K562 (cell line): Measurements from ENCODE around the gene TNPO2. TPM values are rescaled to one million over a fixed set of nuclear protein-coding genes. Genes with fewer than 3 reads are reported as not detected.

Experiments
- ATAC-seq: fragments of 200-7000 bp; cut with Tn5 transposase; 3 replicates; pipeline ENCODE4 v1.9.1; 2020; ENCODE audit warnings: moderate library complexity
- BruUV-seq: library from RNA; stranded (reverse); fragments of 400-500 nt; replicated peaks from 2 replicates; lab custom pipeline; 2021; lab: Mats Ljungman, UMichigan
- CTCF ChIA-PET: fragments of 300-600 bp; formaldehyde crosslinking; extraction: SDS; loops from one replicate; lab custom pipeline; 2021; ENCODE audit warnings: low intra/inter-chr PET ratio; lab: Yijun Ruan, JAX
- POLR2A ChIA-PET: fragments of 300-600, 350-650 bp; sonication (Branson Sonifier 250); formaldehyde crosslinking; extraction: SDS; loops from one replicate; lab custom pipeline; 2021; ENCODE audit warnings: antibody characterized with exemption, inconsistent platforms; lab: Yijun Ruan, JAX
- DNase-seq, 4 experiments: peaks; one replicate each; pipeline versions ENCODE4 v3.0.0 to v3.0.0-alpha.2; 2011 to 2018; ENCODE audit warnings: low spot score in 3 of 4, mixed read lengths in 3 of 4; ENCODE audit errors: extremely low read depth in 1 of 4
- FAIRE-seq: peaks from 2 replicates; lab custom pipeline; 2011; peaks lifted over from hg19 to GRCh38; lab: Jason Lieb, UNC
- H2AFZ ChIP-seq: 2 replicates; pipeline ENCODE4 v1.6.0; 2011; ENCODE audit warnings: low read depth, low read length, control low read depth, inconsistent platforms
- H3K27ac ChIP-seq: fragments of 200-600 bp; 3 replicates; pipeline ENCODE4 v1.8.0; 2011; ENCODE audit warnings: low read depth, mild to moderate bottlenecking, control low read depth, inconsistent platforms, low read length, moderate library complexity, mixed read lengths; ENCODE audit errors: extremely low read depth
- H3K27me3 ChIP-seq, 2 experiments: fragments of 300-600 bp in 1 of 2; 2 replicates in 1 of 2; 3 replicates in 1 of 2; pipeline versions ENCODE4 v1.6.0 to v1.8.0; 2011; ENCODE audit warnings: inconsistent platforms in 2 of 2, low read length in 2 of 2, mild to moderate bottlenecking in 1 of 2, mixed read lengths in 1 of 2, moderate library complexity in 1 of 2; ENCODE audit not compliant: control insufficient read depth in 2 of 2, insufficient read depth in 2 of 2
- H3K36me3 ChIP-seq: fragments of 300-600 bp; 3 replicates; pipeline ENCODE4 v1.8.0; 2011; ENCODE audit warnings: mild to moderate bottlenecking, low read length, inconsistent platforms; ENCODE audit not compliant: control insufficient read depth, insufficient read depth
- H3K4me1 ChIP-seq, 2 experiments: fragments of 200-600 bp in 1 of 2; replicated peaks in 1 of 2; 2 replicates in 1 of 2; 3 replicates in 1 of 2; pipeline versions ENCODE4 v1.5.1 to v1.8.0; 2011; ENCODE audit warnings: inconsistent platforms in 2 of 2, low read length in 2 of 2, mild to moderate bottlenecking in 1 of 2, mixed read lengths in 1 of 2, moderate library complexity in 1 of 2; ENCODE audit not compliant: control insufficient read depth in 2 of 2, insufficient read depth in 2 of 2
- H3K4me2 ChIP-seq: 2 replicates; pipeline ENCODE4 v1.6.1; 2011; ENCODE audit warnings: low read length, control low read depth, inconsistent platforms, mixed read lengths; ENCODE audit not compliant: insufficient read depth
- H3K4me3 ChIP-seq: fragments of 200-600 bp; sonication (generic), shearing (Covaris generic); 2 replicates; pipeline ENCODE4 v1.5.1; 2016; ENCODE audit warnings: control low read depth, inconsistent platforms
- H3K79me2 ChIP-seq: fragments of 200-600 bp; 3 replicates; pipeline ENCODE4 v1.8.0; 2011; ENCODE audit warnings: low read length, inconsistent platforms; ENCODE audit not compliant: control insufficient read depth, insufficient read depth
- H3K9ac ChIP-seq, 2 experiments: 2 replicates each; pipeline versions ENCODE4 v1.6.0 to v1.6.1; 2011; ENCODE audit warnings: low read depth in 2 of 2, low read length in 2 of 2, control low read depth in 1 of 2, inconsistent platforms in 1 of 2, mild to moderate bottlenecking in 1 of 2, mixed read lengths in 1 of 2; ENCODE audit not compliant: insufficient read depth in 1 of 2
- H3K9me1 ChIP-seq: one replicate; pipeline ENCODE4 v1.6.0; 2011; ENCODE audit warnings: inconsistent platforms, mild to moderate bottlenecking, low read length, moderate library complexity; ENCODE audit not compliant: control insufficient read depth, insufficient read depth
- H3K9me3 ChIP-seq: replicated peaks from 2 replicates; pipeline ENCODE4 v1.5.1; 2011; ENCODE audit warnings: low read depth, low read length, inconsistent platforms; ENCODE audit not compliant: control insufficient read depth, insufficient read depth
- H4K20me1 ChIP-seq: replicated peaks from 2 replicates; pipeline ENCODE4 v1.6.1; 2011; ENCODE audit warnings: low read length, inconsistent platforms, mixed read lengths; ENCODE audit not compliant: control insufficient read depth, insufficient read depth
- MEF2D ChIP-seq: conservative IDR thresholded peaks from 2 replicates; pipeline ENCODE4 v1.6.1; 2016; ENCODE audit warnings: low read depth, missing genetic modification characterization, missing compliant biosample characterization
- SRF ChIP-seq, 2 experiments: fragments of 250-450, 450-650 bp in 1 of 2; sonication (Bioruptor Pico) in 1 of 2; sonication (generic) in 1 of 2; formaldehyde crosslinking; IDR thresholded peaks; 2 replicates each; pipeline versions ENCODE4 v1.5.0 to v1.5.1; 2020 to 2022; ENCODE audit warnings: mild to moderate bottlenecking in 1 of 2, missing genetic modification reagents in 1 of 2
- TEAD1 ChIP-seq, 2 experiments: fragments of 450-650 bp in 1 of 2; sonication (generic) in 1 of 2; formaldehyde crosslinking; IDR thresholded peaks; 2 replicates each; pipeline versions ENCODE4 v1.4.0 to v1.8.0; 2020 to 2022; ENCODE audit warnings: mild to moderate bottlenecking in 2 of 2, missing genetic modification reagents in 1 of 2
- TGIF2 ChIP-seq: sonication (generic); formaldehyde crosslinking; IDR thresholded peaks from 2 replicates; pipeline ENCODE4 v1.8.1; 2022; ENCODE audit warnings: mild to moderate bottlenecking, missing genetic modification reagents, moderate library complexity
- WGBS: fragments of 100-300 bp; shearing (Covaris generic); methylation state at CpG from one replicate; pipeline ENCODE4 v1.1.6; 2016; ENCODE audit warnings: low coverage, mixed read lengths; ENCODE audit not compliant: insufficient coverage; ENCODE audit errors: missing lambda C conversion rate; 5-methylcytosine and 5-hydroxymethylcytosine counted together
- in situ Hi-C: fragments of 300-500 bp; cut with MboI; formaldehyde crosslinking; loops from 4 replicates; pipeline ENCODE4 v1.15.0; 2018; ENCODE audit warnings: inconsistent platforms, mixed read lengths
- intact Hi-C: fragments of 100-400 bp; cut with micrococcal nuclease; formaldehyde crosslinking; loops from 2 replicates; pipeline ENCODE4 v1.14.2; 2022
- polyA plus RNA-seq, 8 experiments: library from polyadenylated mRNA; depleted of rRNA in 4 of 8; stranded (reverse) in 5 of 8; unstranded in 3 of 8; fragments of >200 nt; fragmentation: Nextera tagmentation in 2 of 8; fragmentation: Illumina TruSeq in 1 of 8; extraction: Ambion mirVana in 2 of 8; extraction: Trizol in 1 of 8; gene quantifications; 2 replicates each; pipeline versions ENCODE4 v1.2.1 to v1.2.3, GENCODE V29; 2011 to 2014; ENCODE audit warnings: inconsistent platforms in 1 of 8, missing spikeins in 1 of 8
- total RNA-seq, 7 experiments: library from RNA; depleted of rRNA in 6 of 7; stranded (reverse); fragments of >200 nt in 6 of 7; fragmentation: Illumina TruSeq in 2 of 7; extraction: Trizol in 2 of 7; gene quantifications; 2 replicates each; pipeline versions ENCODE4 v1.2.1 to v1.2.3, GENCODE V29; 2011 to 2021; ENCODE audit warnings: low replicate concordance in 1 of 7
- TF ChIP-seq, protein P1 (sequence below): fragments of 450-650 bp; formaldehyde crosslinking; IDR thresholded peaks from 2 replicates; pipeline ENCODE4 v1.4.0; 2022; ENCODE audit warnings: missing genetic modification characterization

Gene TNPO2
- total and polyA plus RNA-seq, 9 of the 15 experiments (the other 6 are each of a cell fraction or from before 2014, with no cell fraction given): 6.0 to 126 (median 53.8) TPM

DNA sequence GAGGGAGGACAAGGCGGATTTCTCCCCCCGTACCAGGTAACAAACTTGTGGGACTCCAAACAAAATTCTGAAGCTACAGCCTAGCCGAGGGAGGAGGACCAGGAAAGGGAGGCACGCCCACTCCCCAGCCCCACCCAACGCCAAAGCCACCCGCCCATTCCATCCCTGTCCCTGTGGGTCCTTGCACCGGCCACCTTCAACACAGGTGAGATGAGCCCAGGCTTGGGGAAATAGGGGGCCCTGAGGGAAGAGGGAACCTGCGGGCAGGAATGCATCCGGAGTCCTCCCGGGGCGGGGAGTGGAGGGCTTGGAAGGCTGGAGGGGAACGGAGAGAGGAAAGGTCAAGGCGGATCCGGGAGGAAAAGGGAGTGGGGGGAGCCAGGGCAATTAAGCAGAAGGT, 27.9 kb upstream of the TNPO2 start, which contains the start of gene BEST2:
Gene BEST2 (plus strand): TSS at position 157 of the 400 bp plus-strand sequence. CDS start 802 bp downstream, outside the sequence.
- H3K27ac ChIP-seq: no peak within 1 kb of the TSS
- TF ChIP-seq TEAD1 (CRISPR knock-in tag; IDR thresholded peaks at IDR 0.05): no peak
- TF ChIP-seq TGIF2: no peak
- TF ChIP-seq SRF (CRISPR knock-in tag; IDR thresholded peaks at IDR 0.05): no peak
- TF ChIP-seq MEF2D (tag): no peak
- TF ChIP-seq, protein P1, sequence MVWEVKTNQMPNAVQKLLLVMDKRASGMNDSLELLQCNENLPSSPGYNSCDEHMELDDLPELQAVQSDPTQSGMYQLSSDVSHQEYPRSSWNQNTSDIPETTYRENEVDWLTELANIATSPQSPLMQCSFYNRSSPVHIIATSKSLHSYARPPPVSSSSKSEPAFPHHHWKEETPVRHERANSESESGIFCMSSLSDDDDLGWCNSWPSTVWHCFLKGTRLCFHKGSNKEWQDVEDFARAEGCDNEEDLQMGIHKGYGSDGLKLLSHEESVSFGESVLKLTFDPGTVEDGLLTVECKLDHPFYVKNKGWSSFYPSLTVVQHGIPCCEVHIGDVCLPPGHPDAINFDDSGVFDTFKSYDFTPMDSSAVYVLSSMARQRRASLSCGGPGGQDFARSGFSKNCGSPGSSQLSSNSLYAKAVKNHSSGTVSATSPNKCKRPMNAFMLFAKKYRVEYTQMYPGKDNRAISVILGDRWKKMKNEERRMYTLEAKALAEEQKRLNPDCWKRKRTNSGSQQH (CRISPR knock-in tag): no peak
- in situ Hi-C loops (no loop called here), intact Hi-C loops (no loop called here)
- H3K9me3 ChIP-seq: peaks cover 8% of the 10 kb centered on the region
- no TSS peak for BruUV-seq
- no peak for FAIRE-seq
- H3K4me3 ChIP-seq: no peak within 1 kb of the TSS
- H3K36me3 ChIP-seq: peaks cover 14% of the 10 kb centered on the region; the same call in 1 of the 3 replicates
- ATAC-seq: peak; percentile 49
- H3K4me1 ChIP-seq: peaks cover 0 to 30% of the 10 kb centered on the region in 2 experiments; a peak in 3 of 5 replicates
- WGBS: 4% methylated on average over 8 of the region's 14 CpGs
- H3K79me2 ChIP-seq: no peaks in the 10 kb centered on the region
- no peaks in the 10 kb centered on the region for H4K20me1 ChIP-seq
- no peak within 1 kb of the TSS for H2AFZ ChIP-seq
- H3K9me1 ChIP-seq: no peaks in the 10 kb centered on the region
- CTCF ChIA-PET: no interaction called here
- POLR2A ChIA-PET: interaction anchor here (0.6 to 1.9 kb wide), 7 partner anchors 16 to 766 kb away, joined by 3 to 5 read pairs (median 3); partner anchors contain the start of gene DHPS
- peak within 1 kb of the TSS in 1 of 2 experiments; percentile 72; a peak in 2 of 4 replicates for H3K9ac ChIP-seq
- H3K4me2 ChIP-seq: no peak within 1 kb of the TSS
- peaks cover 20 to 36% of the 10 kb centered on the region in 2 experiments; a peak in 3 of 5 replicates for H3K27me3 ChIP-seq
- DNase-seq: peak in 2 of 4 experiments; percentile 55
